ENCODE measurements around the gene PCP4L1. TPM values are rescaled to one million over a fixed set of nuclear protein-coding genes. Genes with fewer than 3 reads are reported as not detected.

The PCP4L1 gene
- total RNA-seq, 1 experiment from 2014 or later = not detected

- Histone ChIP-seq H3K4me1 (ENCODE audit: control insufficient read depth in 1 of 2, insufficient read depth in 2 of 2, low read length in 2 of 2) (peaks cover 0 to 5% of the 10 kb centered on the region in 2 experiments; a peak in 1 of 4 replicates), H3K4me3 (replicated peaks in 1 of 2; ENCODE audit: low read depth in 1 of 2, low read length in 2 of 2) (no peak overlapping the region), H3K9me3 (ENCODE audit: control insufficient read depth in 1 of 2, insufficient read depth in 1 of 2, low read depth in 1 of 2, low read length in 2 of 2) (no peaks in the 10 kb centered on the region), H3K27ac (ENCODE audit: low read depth, low read length) (no peak overlapping the region), H2AFZ (ENCODE audit: low read depth, low read length, poor library complexity, severe bottlenecking) (no peak overlapping the region), H4K20me1 (ENCODE audit: insufficient read depth) (no peaks in the 10 kb centered on the region), H3K9me2 (ENCODE audit: insufficient read depth) (no peaks in the 10 kb centered on the region), H3K9ac (ENCODE audit: low read length) (no peak overlapping the region), H3K27me3 (ENCODE audit: insufficient read depth, low read length) (no peaks in the 10 kb centered on the region), H3K36me3 (ENCODE audit: control insufficient read depth in 1 of 2, insufficient read depth in 2 of 2, low read length in 2 of 2) (no peaks in the 10 kb centered on the region), H3K79me2 (ENCODE audit: insufficient read depth, low read length) (no peaks in the 10 kb centered on the region), H3K4me2 (ENCODE audit: low read length) (no peak overlapping the region)
- ChIA-PET POLR2A (no interaction called here), RAD21 (ENCODE audit: low non-redundant PET in 1 of 2, low total read pairs in 2 of 2, uncharacterized antibody in 2 of 2, unreplicated experiment in 2 of 2) (no interaction called here), CTCF (no interaction called here)
- DNase-seq (ENCODE audit: low read depth, low spot score) (no peak), ATAC-seq (no peak)
- TF ChIP-seq ZBTB33 (IDR thresholded peaks at IDR 0.05; ENCODE audit: extremely low read depth, insufficient replicate concordance, low read length) (no peak), ELF1 (IDR thresholded peaks at IDR 0.05; ENCODE audit: borderline replicate concordance, low read depth) (no peak), CBX3 (IDR thresholded peaks at IDR 0.05; ENCODE audit: low read depth) (no peak), YY1 (IDR thresholded peaks at IDR 0.05; ENCODE audit: extremely low read depth, insufficient replicate concordance, low read depth, low read length) (no peak), FOSL1 (IDR thresholded peaks at IDR 0.05; ENCODE audit: low read depth) (no peak), EGR1 (IDR thresholded peaks at IDR 0.05; ENCODE audit: low read depth) (no peak), ATF3 (IDR thresholded peaks at IDR 0.05) (no peak), CEBPB (IDR thresholded peaks at IDR 0.05; ENCODE audit: low read depth) (no peak), SRF (IDR thresholded peaks at IDR 0.05; ENCODE audit: low read depth) (no peak), POLR2A (IDR thresholded peaks at IDR 0.05; ENCODE audit: borderline replicate concordance, extremely low read depth, insufficient read depth, insufficient read length) (no peak), SP1 (IDR thresholded peaks at IDR 0.05; ENCODE audit: low read depth) (no peak), SIN3A (IDR thresholded peaks at IDR 0.05; ENCODE audit: low read depth) (no peak), EZH2phosphoT487 (IDR thresholded peaks at IDR 0.05; ENCODE audit: borderline replicate concordance) (no peak)
- TF ChIP-seq, protein P1, sequence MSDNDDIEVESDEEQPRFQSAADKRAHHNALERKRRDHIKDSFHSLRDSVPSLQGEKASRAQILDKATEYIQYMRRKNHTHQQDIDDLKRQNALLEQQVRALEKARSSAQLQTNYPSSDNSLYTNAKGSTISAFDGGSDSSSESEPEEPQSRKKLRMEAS (IDR thresholded peaks at IDR 0.05) = no peak
- intact Hi-C loops (cut with micrococcal nuclease) = no loop called here
- no TSS peak for BruUV-seq (replicated peaks)
Measured at GRCh38 chr1:161266836-161267235, 8.3 kb downstream of the PCP4L1 start.

Measured in HCT116 (cell line).